GM12878 (cell line): ENCODE data around the gene RNF13. TPM values are rescaled to one million over a fixed set of nuclear protein-coding genes. Genes with fewer than 3 reads are reported as not detected.

Source experiments
- ATAC-seq: fragments of 200-7000 bp; cut with Tn5 transposase; 3 replicates; pipeline ENCODE4 v1.9.1; 2020; ENCODE audit warnings: mild to moderate bottlenecking, moderate library complexity
- BruUV-seq: library from RNA; stranded (reverse); fragments of 400-500 nt; replicated peaks from 2 replicates; lab custom pipeline; 2021; lab: Mats Ljungman, UMichigan
- CTCF ChIA-PET: fragments of 300-600 bp; sonication (Branson Sonifier 250); formaldehyde crosslinking; extraction: SDS; loops from one replicate; lab custom pipeline; 2021; ENCODE audit warnings: inconsistent platforms; lab: Yijun Ruan, JAX
- POLR2A ChIA-PET: fragments of 350-600 bp; formaldehyde crosslinking; extraction: SDS; loops from one replicate; lab custom pipeline; 2021; ENCODE audit warnings: inconsistent platforms; lab: Charles Lee
- RAD21 ChIA-PET: fragments of 300-600 bp; sonication (Branson Sonifier 250); formaldehyde crosslinking; loops from one replicate; lab custom pipeline; 2023; ENCODE audit warnings: antibody characterized with exemption; ENCODE audit not compliant: unreplicated experiment; lab: Charles Lee
- SMC1A ChIA-PET: fragments of 300-600 bp; sonication (Branson Sonifier 250); formaldehyde crosslinking; loops from one replicate; lab custom pipeline; 2023; ENCODE audit not compliant: unreplicated experiment, uncharacterized antibody; lab: Charles Lee
- DNase-seq: peaks from one replicate; pipeline ENCODE4 v3.0.0-alpha.2; 2011; ENCODE audit warnings: low read depth, low spot score
- FAIRE-seq: peaks from 3 replicates; lab custom pipeline; 2011; peaks lifted over from hg19 to GRCh38; lab: Jason Lieb, UNC
- H2AFZ ChIP-seq: 2 replicates; pipeline ENCODE4 v1.6.0; 2011; ENCODE audit warnings: low read depth, low read length, control low read depth; ENCODE audit not compliant: control insufficient read depth
- H3K27ac ChIP-seq: 2 replicates; pipeline ENCODE4 v1.5.1; 2011; ENCODE audit warnings: control low read depth; ENCODE audit not compliant: control insufficient read depth, insufficient read depth
- H3K27me3 ChIP-seq, 2 experiments: replicated peaks in 1 of 2; 2 replicates each; pipeline versions ENCODE4 v1.6.0 to v1.6.1; 2011; ENCODE audit warnings: low read length in 1 of 2; ENCODE audit not compliant: control insufficient read depth in 2 of 2, insufficient read depth in 2 of 2
- H3K36me3 ChIP-seq, 2 experiments: 2 replicates each; pipeline ENCODE4 v1.5.1; 2011; ENCODE audit warnings: low read length in 1 of 2; ENCODE audit not compliant: control insufficient read depth in 2 of 2, insufficient read depth in 2 of 2
- H3K4me1 ChIP-seq: 2 replicates; pipeline ENCODE4 v1.6.1; 2011; ENCODE audit warnings: mild to moderate bottlenecking, low read length, moderate library complexity, mixed read lengths; ENCODE audit not compliant: control insufficient read depth, insufficient read depth
- H3K4me2 ChIP-seq: 2 replicates; pipeline ENCODE4 v1.6.0; 2011; ENCODE audit warnings: control low read depth; ENCODE audit not compliant: control insufficient read depth, insufficient read depth
- H3K4me3 ChIP-seq: fragments of 200-600 bp; sonication (generic); 2 replicates; pipeline ENCODE4 v1.5.1; 2016
- H3K79me2 ChIP-seq: 2 replicates; pipeline ENCODE4 v1.6.0; 2011; ENCODE audit warnings: low read length; ENCODE audit not compliant: control insufficient read depth, insufficient read depth
- H3K9ac ChIP-seq: 2 replicates; pipeline ENCODE4 v1.8.0; 2011; ENCODE audit warnings: low read length, control low read depth, mixed read lengths; ENCODE audit not compliant: control insufficient read depth, insufficient read depth
- H3K9me3 ChIP-seq: replicated peaks from 3 replicates; pipeline ENCODE4 v1.5.1; 2011; ENCODE audit warnings: mild to moderate bottlenecking, low read length; ENCODE audit not compliant: control insufficient read depth, insufficient read depth
- H4K20me1 ChIP-seq: 2 replicates; pipeline ENCODE4 v1.6.0; 2011; ENCODE audit not compliant: control insufficient read depth, insufficient read depth
- CEBPZ ChIP-seq: fragments of 150-350 bp; IDR thresholded peaks from 2 replicates; pipeline ENCODE4 v1.6.1; 2016; ENCODE audit warnings: low read depth, low read length
- E2F4 ChIP-seq: IDR thresholded peaks from 2 replicates; pipeline ENCODE4 v1.6.1; 2012; ENCODE audit warnings: low read depth, low read length, improper control_type of control experiment
- E2F8 ChIP-seq: fragments of 450-650 bp; IDR thresholded peaks from 2 replicates; pipeline ENCODE4 v1.6.1; 2018; ENCODE audit warnings: mild to moderate bottlenecking, low read depth, moderate library complexity; ENCODE audit not compliant: partially characterized antibody
- GABPA ChIP-seq: IDR thresholded peaks from 2 replicates; pipeline ENCODE4 v1.6.1; 2014; ENCODE audit warnings: antibody characterized with exemption, low read depth, mild to moderate bottlenecking, inconsistent platforms
- MYB ChIP-seq: fragments of 150-350 bp; IDR thresholded peaks from 2 replicates; pipeline ENCODE4 v1.6.1; 2014; ENCODE audit warnings: mild to moderate bottlenecking, low read depth, low read length, borderline replicate concordance
- SKIL ChIP-seq: fragments of 450-650 bp; IDR thresholded peaks from 2 replicates; pipeline ENCODE4 v1.6.1; 2017; ENCODE audit warnings: mild to moderate bottlenecking, low read depth, inconsistent platforms; ENCODE audit not compliant: poor library complexity, severe bottlenecking
- SRF ChIP-seq, 2 experiments: IDR thresholded peaks; 2 replicates each; pipeline ENCODE4 v1.6.1; 2011; ENCODE audit warnings: low read depth in 2 of 2, low read length in 2 of 2, mild to moderate bottlenecking in 1 of 2, moderate library complexity in 1 of 2
- TAF1 ChIP-seq: IDR thresholded peaks from 2 replicates; pipeline ENCODE4 v1.6.1; 2011; ENCODE audit warnings: mild to moderate bottlenecking, low read depth, low read length, borderline replicate concordance
- WRNIP1 ChIP-seq: IDR thresholded peaks from 2 replicates; pipeline ENCODE4 v1.6.1; 2011; ENCODE audit warnings: low read depth, low read length, improper control_type of control experiment, borderline replicate concordance
- WGBS: methylation state at CpG from one replicate; pipeline ENCODE4 v1.1.6; 2016; ENCODE audit warnings: low lambda C conversion rate; ENCODE audit not compliant: insufficient replicate concordance, insufficient coverage; ENCODE audit errors: missing lambda C conversion rate; 5-methylcytosine and 5-hydroxymethylcytosine counted together
- in situ Hi-C: fragments of 300-500 bp; cut with MboI; formaldehyde crosslinking; loops from 9 replicates; pipeline ENCODE4 v1.14.3; 2018; ENCODE audit warnings: mixed read lengths
- intact Hi-C: fragments of 100-400 bp; cut with micrococcal nuclease; formaldehyde crosslinking; loops from one replicate; pipeline ENCODE4 v1.14.2; 2022; ENCODE audit not compliant: unreplicated experiment
- polyA plus RNA-seq, 11 experiments: library from polyadenylated mRNA; depleted of rRNA in 4 of 11; unstranded in 6 of 11; stranded (reverse) in 5 of 11; fragments of >200 nt; fragmentation: Nextera tagmentation in 4 of 11; fragmentation: Illumina TruSeq in 1 of 11; extraction: Ambion mirVana in 4 of 11; extraction: Trizol in 1 of 11; gene quantifications; 1 replicate in 1 of 11; 2 replicates in 10 of 11; pipeline versions ENCODE4 v1.2.1 to v1.2.3, GENCODE V29; 2011 to 2016; ENCODE audit warnings: inconsistent platforms in 2 of 11, missing spikeins in 2 of 11, low read depth in 1 of 11
- total RNA-seq, 4 experiments: library from RNA; depleted of rRNA in 3 of 4; stranded (reverse); fragments of >200 nt in 3 of 4; fragmentation: Illumina TruSeq in 1 of 4; extraction: Trizol in 1 of 4; gene quantifications; 2 replicates each; pipeline versions ENCODE4 v1.2.1 to v1.2.3, GENCODE V29; 2013 to 2021

The RNF13 gene
- total and polyA plus RNA-seq, 10 of the 15 experiments (the other 5 are each of a cell fraction or from before 2014, with no cell fraction given) = 18.9 to 73.4 (median 36.7) TPM

- TF ChIP-seq MYB (no peak), SKIL (no peak), WRNIP1 (no peak)
Measured at GRCh38 chr3:149796026-149796425, 17.0 kb upstream of the RNF13 start (continued).

GRCh38 chr3:149800693-149801092 lies 12.3 kb upstream of the RNF13 start:
- Histone ChIP-seq H3K27ac (no peak overlapping the region), H3K79me2 (no peaks in the 10 kb centered on the region), H3K36me3 (no peaks in the 10 kb centered on the region), H3K4me2 (no peak overlapping the region), H3K9ac (no peak overlapping the region), H2AFZ (no peak overlapping the region), H3K4me3 (no peak overlapping the region), H3K27me3 (no peaks in the 10 kb centered on the region), H3K4me1 (no peaks in the 10 kb centered on the region), H4K20me1 (no peaks in the 10 kb centered on the region), H3K9me3 (no peaks in the 10 kb centered on the region)
- ChIA-PET CTCF (interaction anchor here (1.4 kb wide), 1 partner anchor 30 kb away, joined by 4 read pairs; no protein-coding TSS in a partner anchor), SMC1A (interaction anchor here (1.4 kb wide), 1 partner anchor 8 kb away, joined by 4 read pairs; no protein-coding TSS in a partner anchor), POLR2A (no interaction called here), RAD21 (no interaction called here)
- FAIRE-seq (no peak), ATAC-seq (no peak), DNase-seq (no peak)
- 66% methylated on average over 8 of the region's 8 CpGs for WGBS
- intact Hi-C loops (no loop called here), in situ Hi-C loops (no loop called here)
- BruUV-seq = no TSS peak
- no peak for TF ChIP-seq E2F4
- no peak for TF ChIP-seq CEBPZ
- no peak for TF ChIP-seq E2F8
- no peak for TF ChIP-seq TAF1
- TF ChIP-seq SKIL = no peak
- no peak for TF ChIP-seq SRF (IDR thresholded peaks at IDR 0.05; ENCODE audit: low read depth in 2 of 2, low read length in 2 of 2)
- TF ChIP-seq GABPA = no peak
